HepG2 (cell line): ENCODE measurements around the gene EIF3B. TPM values are rescaled to one million over a fixed set of nuclear protein-coding genes. Genes with fewer than 3 reads are reported as not detected.

Experiments used
- ATAD3A ChIP-seq: sonication (generic); formaldehyde crosslinking; IDR thresholded peaks from 2 replicates; pipeline ENCODE4 v1.4.0; 2020; ENCODE audit warnings: missing genetic modification reagents
- CENPX ChIP-seq: sonication (generic); formaldehyde crosslinking; IDR thresholded peaks from 2 replicates; pipeline ENCODE4 v1.9.0; 2021; ENCODE audit warnings: mild to moderate bottlenecking, missing genetic modification reagents, moderate library complexity
- CSRNP1 ChIP-seq: sonication (generic); formaldehyde crosslinking; IDR thresholded peaks from 2 replicates; pipeline ENCODE4 v1.8.1; 2023; ENCODE audit warnings: mild to moderate bottlenecking, missing genetic modification reagents
- HOXA5 ChIP-seq: sonication (generic); formaldehyde crosslinking; IDR thresholded peaks from 2 replicates; pipeline ENCODE4 v1.4.0; 2020; ENCODE audit warnings: missing genetic modification reagents
- IKZF1 ChIP-seq: fragments of 450-650 bp; IDR thresholded peaks from 2 replicates; pipeline ENCODE4 v1.7.1; 2016
- KAT2B ChIP-seq: fragments of 150-350 bp; IDR thresholded peaks from 2 replicates; pipeline ENCODE4 v1.6.1; 2014; ENCODE audit warnings: low read depth, low read length, borderline replicate concordance
- MAFG ChIP-seq: sonication (generic); formaldehyde crosslinking; IDR thresholded peaks from 2 replicates; pipeline ENCODE4 v1.5.1; 2020; ENCODE audit warnings: mild to moderate bottlenecking, missing genetic modification reagents
- MAFK ChIP-seq, 2 experiments: IDR thresholded peaks in 1 of 2; conservative IDR thresholded peaks in 1 of 2; 2 replicates each; pipeline ENCODE4 v1.6.1; 2011; ENCODE audit warnings: improper control_type of control experiment in 2 of 2, low read length in 2 of 2
- MAZ ChIP-seq, 2 experiments: sonication (generic) in 1 of 2; formaldehyde crosslinking in 1 of 2; IDR thresholded peaks; 2 replicates each; pipeline versions ENCODE4 v1.5.0 to v1.6.1; 2012 to 2020; ENCODE audit warnings: low read depth in 2 of 2, mild to moderate bottlenecking in 2 of 2, borderline replicate concordance in 1 of 2, improper control_type of control experiment in 1 of 2, low read length in 1 of 2, missing genetic modification reagents in 1 of 2, moderate library complexity in 1 of 2
- MYC ChIP-seq: sonication (generic); formaldehyde crosslinking; IDR thresholded peaks from 2 replicates; pipeline ENCODE4 v1.9.0; 2021; ENCODE audit warnings: missing genetic modification reagents, borderline replicate concordance
- NFATC3 ChIP-seq: sonication (generic); formaldehyde crosslinking; IDR thresholded peaks from 2 replicates; pipeline ENCODE4 v1.5.1; 2020; ENCODE audit warnings: mild to moderate bottlenecking, missing genetic modification reagents
- NFE2L1 ChIP-seq: sonication (generic); formaldehyde crosslinking; IDR thresholded peaks from 2 replicates; pipeline ENCODE4 v1.4.0; 2020; ENCODE audit warnings: missing genetic modification reagents, mild to moderate bottlenecking, borderline replicate concordance
- NFYC ChIP-seq: IDR thresholded peaks from 2 replicates; pipeline ENCODE4 v1.6.1; 2016; ENCODE audit warnings: missing genetic modification reagents, missing compliant biosample characterization
- NR3C1 ChIP-seq: sonication (generic); formaldehyde crosslinking; IDR thresholded peaks from 2 replicates; pipeline ENCODE4 v1.4.0; 2020; ENCODE audit warnings: missing genetic modification reagents
- SCMH1 ChIP-seq: sonication (generic); formaldehyde crosslinking; IDR thresholded peaks from 2 replicates; pipeline ENCODE4 v1.9.0; 2021; ENCODE audit warnings: missing genetic modification reagents, mild to moderate bottlenecking, borderline replicate concordance
- SMC3 ChIP-seq: IDR thresholded peaks from 2 replicates; pipeline ENCODE4 v1.6.1; 2011; ENCODE audit warnings: low read length, improper control_type of control experiment
- ZBTB7A ChIP-seq: sonication (generic); formaldehyde crosslinking; IDR thresholded peaks from 2 replicates; pipeline ENCODE4 v1.8.0; 2022; ENCODE audit warnings: mild to moderate bottlenecking, missing genetic modification reagents
- ZFP41 ChIP-seq: sonication (generic); formaldehyde crosslinking; IDR thresholded peaks from 2 replicates; pipeline ENCODE4 v1.4.0; 2020; ENCODE audit warnings: mild to moderate bottlenecking, missing genetic modification reagents, borderline replicate concordance
- ZNF343 ChIP-seq: sonication (generic); formaldehyde crosslinking; IDR thresholded peaks from 2 replicates; pipeline ENCODE4 v1.4.0; 2020; ENCODE audit warnings: mild to moderate bottlenecking, missing genetic modification reagents
- ZNF703 ChIP-seq: sonication (generic); formaldehyde crosslinking; IDR thresholded peaks from 2 replicates; pipeline ENCODE4 v1.5.1; 2020; ENCODE audit warnings: missing genetic modification reagents, mild to moderate bottlenecking, moderate library complexity, borderline replicate concordance
- polyA plus RNA-seq, 8 experiments: library from polyadenylated mRNA; depleted of rRNA in 3 of 8; stranded (reverse) in 7 of 8; unstranded in 1 of 8; fragments of >200 nt; fragmentation: Illumina TruSeq in 4 of 8; extraction: Trizol in 4 of 8; gene quantifications; 2 replicates each; pipeline versions ENCODE4 v1.2.1 to v1.2.3, GENCODE V29; 2011 to 2016; ENCODE audit warnings: low read depth in 4 of 8, missing spikeins in 1 of 8, mixed read lengths in 1 of 8; ENCODE audit not compliant: insufficient read depth in 1 of 8
- total RNA-seq, 5 experiments: library from RNA; depleted of rRNA; stranded (reverse); fragments of >200 nt; fragmentation: Illumina TruSeq; extraction: Trizol; gene quantifications; 2 replicates each; pipeline ENCODE4 v1.2.3, GENCODE V29; 2016; ENCODE audit warnings: low read depth in 1 of 5
- TF ChIP-seq, protein P1 (sequence below): sonication (generic); formaldehyde crosslinking; IDR thresholded peaks from 2 replicates; pipeline ENCODE4 v1.4.0; 2020; ENCODE audit warnings: low read depth, mild to moderate bottlenecking, missing genetic modification reagents
- TF ChIP-seq, protein P2 (sequence below): sonication (generic); formaldehyde crosslinking; IDR thresholded peaks from 2 replicates; pipeline ENCODE4 v1.4.0; 2020; ENCODE audit warnings: missing genetic modification reagents
- TF ChIP-seq, protein P3 (sequence below): sonication (generic); formaldehyde crosslinking; IDR thresholded peaks from 2 replicates; pipeline ENCODE4 v1.8.0; 2022; ENCODE audit warnings: mild to moderate bottlenecking, missing genetic modification reagents, borderline replicate concordance
- TF ChIP-seq, protein P4 (sequence below): sonication (generic); formaldehyde crosslinking; IDR thresholded peaks from 2 replicates; pipeline ENCODE4 v1.8.0; 2022; ENCODE audit warnings: missing genetic modification reagents, low read depth, mild to moderate bottlenecking, borderline replicate concordance
- TF ChIP-seq, protein P5 (sequence below): sonication (generic); formaldehyde crosslinking; IDR thresholded peaks from 2 replicates; pipeline ENCODE4 v1.4.0; 2020; ENCODE audit warnings: missing genetic modification reagents

The EIF3B gene
- total and polyA plus RNA-seq, 2 of the 13 experiments (the other 11 are each of a cell fraction or from before 2014, with no cell fraction given), result 92.2 to 241 TPM

DNA sequence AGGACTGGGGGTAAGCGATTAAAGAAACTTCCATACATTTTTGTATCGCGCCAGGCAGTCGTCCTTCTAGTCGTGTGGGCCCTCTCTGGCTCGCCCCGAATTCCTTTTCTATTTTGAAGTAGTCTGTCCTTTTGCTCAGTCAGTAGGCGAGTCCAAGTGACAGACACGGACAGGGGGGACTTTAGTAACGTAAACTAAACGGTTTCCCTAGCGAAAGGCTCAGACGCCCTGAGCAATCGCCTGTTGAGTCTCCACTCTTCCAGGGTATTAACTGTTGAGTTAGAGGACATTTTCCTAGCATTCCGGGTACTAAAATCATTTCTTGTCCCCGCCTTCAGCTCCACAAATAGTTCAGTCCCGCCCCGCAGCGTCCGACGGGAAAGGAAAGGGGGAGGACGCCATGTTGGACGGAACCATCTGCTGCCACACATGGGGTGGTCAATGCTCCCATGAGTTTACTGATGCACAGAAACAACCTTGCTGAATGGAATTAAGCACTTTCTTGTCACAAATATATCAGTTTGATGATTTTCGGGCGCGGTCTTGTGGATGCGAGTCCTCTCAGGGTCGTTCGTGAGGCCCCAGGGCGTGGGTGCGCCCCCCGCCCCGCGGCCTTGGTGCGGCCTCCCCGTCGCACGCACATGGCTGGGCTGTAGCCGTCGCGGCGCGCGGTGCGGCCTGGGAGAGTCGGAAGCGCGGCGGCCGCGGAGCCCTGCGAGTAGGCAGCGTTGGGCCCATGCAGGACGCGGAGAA, at the start of gene EIF3B (continued):
- TF ChIP-seq, protein P1, sequence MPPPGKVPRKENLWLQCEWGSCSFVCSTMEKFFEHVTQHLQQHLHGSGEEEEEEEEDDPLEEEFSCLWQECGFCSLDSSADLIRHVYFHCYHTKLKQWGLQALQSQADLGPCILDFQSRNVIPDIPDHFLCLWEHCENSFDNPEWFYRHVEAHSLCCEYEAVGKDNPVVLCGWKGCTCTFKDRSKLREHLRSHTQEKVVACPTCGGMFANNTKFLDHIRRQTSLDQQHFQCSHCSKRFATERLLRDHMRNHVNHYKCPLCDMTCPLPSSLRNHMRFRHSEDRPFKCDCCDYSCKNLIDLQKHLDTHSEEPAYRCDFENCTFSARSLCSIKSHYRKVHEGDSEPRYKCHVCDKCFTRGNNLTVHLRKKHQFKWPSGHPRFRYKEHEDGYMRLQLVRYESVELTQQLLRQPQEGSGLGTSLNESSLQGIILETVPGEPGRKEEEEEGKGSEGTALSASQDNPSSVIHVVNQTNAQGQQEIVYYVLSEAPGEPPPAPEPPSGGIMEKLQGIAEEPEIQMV (CRISPR knock-in tag), result no peak; the same call in 1 of the 2 replicates
- TF ChIP-seq NFYC (no peak), NFATC3 (CRISPR knock-in tag) (no peak), KAT2B (no peak), ZNF703 (CRISPR knock-in tag) (no peak), NFE2L1 (no peak), MYC (peak; percentile 100), MAFK (conservative IDR thresholded peaks at IDR 0.05 in 1 of 2, IDR thresholded peaks at IDR 0.05 in 1 of 2; ENCODE audit: low read length in 2 of 2) (no peak), MAFG (CRISPR knock-in tag) (no peak), ZBTB7A (CRISPR knock-in tag) (no peak), SMC3 (no peak), CSRNP1 (peak; percentile 52; the same call in 1 of the 2 replicates), SCMH1 (CRISPR knock-in tag) (no peak), IKZF1 (no peak), ZNF343 (no peak), HOXA5 (no peak), ATAD3A (CRISPR knock-in tag) (no peak), ZFP41 (CRISPR knock-in tag) (no peak), CENPX (no peak), NR3C1 (CRISPR knock-in tag) (no peak), MAZ (IDR thresholded peaks at IDR 0.05; ENCODE audit: borderline replicate concordance, low read depth, low read length) (no peak), MAZ (CRISPR knock-in tag; IDR thresholded peaks at IDR 0.05; ENCODE audit: low read depth) (peak; percentile 29; the same call in 1 of the 2 replicates)
- TF ChIP-seq, protein P2, sequence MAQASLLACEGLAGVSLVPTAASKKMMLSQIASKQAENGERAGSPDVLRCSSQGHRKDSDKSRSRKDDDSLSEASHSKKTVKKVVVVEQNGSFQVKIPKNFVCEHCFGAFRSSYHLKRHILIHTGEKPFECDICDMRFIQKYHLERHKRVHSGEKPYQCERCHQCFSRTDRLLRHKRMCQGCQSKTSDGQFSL (CRISPR knock-in tag), result no peak
- TF ChIP-seq, protein P3, sequence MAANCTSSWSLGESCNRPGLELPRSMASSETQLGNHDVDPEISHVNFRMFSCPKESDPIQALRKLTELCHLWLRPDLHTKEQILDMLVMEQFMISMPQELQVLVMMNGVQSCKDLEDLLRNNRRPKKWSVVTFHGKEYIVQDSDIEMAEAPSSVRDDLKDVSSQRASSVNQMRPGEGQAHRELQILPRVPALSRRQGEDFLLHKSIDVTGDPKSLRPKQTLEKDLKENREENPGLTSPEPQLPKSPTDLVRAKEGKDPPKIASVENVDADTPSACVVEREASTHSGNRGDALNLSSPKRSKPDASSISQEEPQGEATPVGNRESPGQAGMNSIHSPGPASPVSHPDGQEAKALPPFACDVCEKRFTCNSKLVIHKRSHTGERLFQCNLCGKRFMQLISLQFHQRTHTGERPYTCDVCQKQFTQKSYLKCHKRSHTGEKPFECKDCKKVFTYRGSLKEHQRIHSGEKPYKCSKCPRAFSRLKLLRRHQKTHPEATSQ (CRISPR knock-in tag), result no peak
- TF ChIP-seq, protein P4, sequence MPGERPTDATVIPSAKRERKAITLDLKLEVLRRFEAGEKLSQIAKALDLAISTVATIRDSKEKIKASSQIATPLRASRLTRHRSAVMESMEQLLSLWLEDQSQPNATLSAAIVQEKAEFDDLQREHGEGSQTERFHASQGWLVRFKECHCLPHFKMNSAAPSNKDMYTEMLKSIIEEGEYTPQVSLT (CRISPR knock-in tag), result no peak
- TF ChIP-seq, protein P5, sequence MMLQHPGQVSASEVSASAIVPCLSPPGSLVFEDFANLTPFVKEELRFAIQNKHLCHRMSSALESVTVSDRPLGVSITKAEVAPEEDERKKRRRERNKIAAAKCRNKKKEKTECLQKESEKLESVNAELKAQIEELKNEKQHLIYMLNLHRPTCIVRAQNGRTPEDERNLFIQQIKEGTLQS (CRISPR knock-in tag), result no peak
